K562 (cell line): ENCODE measurements around the gene ANKS1A. TPM values are rescaled to one million over a fixed set of nuclear protein-coding genes. Genes with fewer than 3 reads are reported as not detected.
A peak's percentile ranks its signal among the peaks of the same experiment; 100 is the strongest.

Experiments used
- ATAC-seq: fragments of 200-7000 bp; cut with Tn5 transposase; 3 replicates; pipeline ENCODE4 v1.9.1; 2020; ENCODE audit warnings: moderate library complexity
- BruUV-seq: library from RNA; stranded (reverse); fragments of 400-500 nt; replicated peaks from 2 replicates; lab custom pipeline; 2021; lab: Mats Ljungman, UMichigan
- CTCF ChIA-PET: fragments of 300-600 bp; formaldehyde crosslinking; extraction: SDS; loops from one replicate; lab custom pipeline; 2021; ENCODE audit warnings: low intra/inter-chr PET ratio; lab: Yijun Ruan, JAX
- POLR2A ChIA-PET: fragments of 300-600, 350-650 bp; sonication (Branson Sonifier 250); formaldehyde crosslinking; extraction: SDS; loops from one replicate; lab custom pipeline; 2021; ENCODE audit warnings: antibody characterized with exemption, inconsistent platforms; lab: Yijun Ruan, JAX
- DNase-seq, 4 experiments: peaks; one replicate each; pipeline versions ENCODE4 v3.0.0 to v3.0.0-alpha.2; 2011 to 2018; ENCODE audit warnings: low spot score in 3 of 4, mixed read lengths in 3 of 4; ENCODE audit errors: extremely low read depth in 1 of 4
- FAIRE-seq: peaks from 2 replicates; lab custom pipeline; 2011; peaks lifted over from hg19 to GRCh38; lab: Jason Lieb, UNC
- H2AFZ ChIP-seq: 2 replicates; pipeline ENCODE4 v1.6.0; 2011; ENCODE audit warnings: low read depth, low read length, control low read depth, inconsistent platforms
- H3K27ac ChIP-seq: fragments of 200-600 bp; 3 replicates; pipeline ENCODE4 v1.8.0; 2011; ENCODE audit warnings: low read depth, mild to moderate bottlenecking, control low read depth, inconsistent platforms, low read length, moderate library complexity, mixed read lengths; ENCODE audit errors: extremely low read depth
- H3K27me3 ChIP-seq, 2 experiments: fragments of 300-600 bp in 1 of 2; 2 replicates in 1 of 2; 3 replicates in 1 of 2; pipeline versions ENCODE4 v1.6.0 to v1.8.0; 2011; ENCODE audit warnings: inconsistent platforms in 2 of 2, low read length in 2 of 2, mild to moderate bottlenecking in 1 of 2, mixed read lengths in 1 of 2, moderate library complexity in 1 of 2; ENCODE audit not compliant: control insufficient read depth in 2 of 2, insufficient read depth in 2 of 2
- H3K36me3 ChIP-seq: fragments of 300-600 bp; 3 replicates; pipeline ENCODE4 v1.8.0; 2011; ENCODE audit warnings: mild to moderate bottlenecking, low read length, inconsistent platforms; ENCODE audit not compliant: control insufficient read depth, insufficient read depth
- H3K4me1 ChIP-seq, 2 experiments: fragments of 200-600 bp in 1 of 2; replicated peaks in 1 of 2; 2 replicates in 1 of 2; 3 replicates in 1 of 2; pipeline versions ENCODE4 v1.5.1 to v1.8.0; 2011; ENCODE audit warnings: inconsistent platforms in 2 of 2, low read length in 2 of 2, mild to moderate bottlenecking in 1 of 2, mixed read lengths in 1 of 2, moderate library complexity in 1 of 2; ENCODE audit not compliant: control insufficient read depth in 2 of 2, insufficient read depth in 2 of 2
- H3K4me2 ChIP-seq: 2 replicates; pipeline ENCODE4 v1.6.1; 2011; ENCODE audit warnings: low read length, control low read depth, inconsistent platforms, mixed read lengths; ENCODE audit not compliant: insufficient read depth
- H3K4me3 ChIP-seq: fragments of 200-600 bp; sonication (generic), shearing (Covaris generic); 2 replicates; pipeline ENCODE4 v1.5.1; 2016; ENCODE audit warnings: control low read depth, inconsistent platforms
- H3K79me2 ChIP-seq: fragments of 200-600 bp; 3 replicates; pipeline ENCODE4 v1.8.0; 2011; ENCODE audit warnings: low read length, inconsistent platforms; ENCODE audit not compliant: control insufficient read depth, insufficient read depth
- H3K9ac ChIP-seq, 2 experiments: 2 replicates each; pipeline versions ENCODE4 v1.6.0 to v1.6.1; 2011; ENCODE audit warnings: low read depth in 2 of 2, low read length in 2 of 2, control low read depth in 1 of 2, inconsistent platforms in 1 of 2, mild to moderate bottlenecking in 1 of 2, mixed read lengths in 1 of 2; ENCODE audit not compliant: insufficient read depth in 1 of 2
- H3K9me1 ChIP-seq: one replicate; pipeline ENCODE4 v1.6.0; 2011; ENCODE audit warnings: inconsistent platforms, mild to moderate bottlenecking, low read length, moderate library complexity; ENCODE audit not compliant: control insufficient read depth, insufficient read depth
- H3K9me3 ChIP-seq: replicated peaks from 2 replicates; pipeline ENCODE4 v1.5.1; 2011; ENCODE audit warnings: low read depth, low read length, inconsistent platforms; ENCODE audit not compliant: control insufficient read depth, insufficient read depth
- H4K20me1 ChIP-seq: replicated peaks from 2 replicates; pipeline ENCODE4 v1.6.1; 2011; ENCODE audit warnings: low read length, inconsistent platforms, mixed read lengths; ENCODE audit not compliant: control insufficient read depth, insufficient read depth
- ATF3 ChIP-seq, 2 experiments: fragments of 450-650 bp in 1 of 2; sonication (generic) in 1 of 2; formaldehyde crosslinking in 1 of 2; IDR thresholded peaks in 1 of 2; conservative IDR thresholded peaks in 1 of 2; 2 replicates each; pipeline versions ENCODE4 v1.6.1 to v1.8.1; 2016 to 2023; ENCODE audit warnings: mild to moderate bottlenecking in 2 of 2, moderate library complexity in 2 of 2, inconsistent platforms in 1 of 2, missing genetic modification reagents in 1 of 2
- BRD9 ChIP-seq: fragments of 450-650 bp; IDR thresholded peaks from 2 replicates; pipeline ENCODE4 v1.6.1; 2018; ENCODE audit warnings: low read depth; ENCODE audit not compliant: partially characterized antibody
- CEBPB ChIP-seq: fragments of 450-650 bp; IDR thresholded peaks from 2 replicates; pipeline ENCODE4 v1.6.1; 2016; ENCODE audit warnings: missing genetic modification characterization, missing compliant biosample characterization
- CEBPG ChIP-seq, 3 experiments: fragments of 200-800 bp in 1 of 3; sonication (Bioruptor generic) in 1 of 3; sonication (generic) in 1 of 3; formaldehyde crosslinking in 1 of 3; IDR thresholded peaks in 2 of 3; conservative IDR thresholded peaks in 1 of 3; 2 replicates each; pipeline versions ENCODE4 v1.6.1 to v1.8.0; 2016 to 2022; ENCODE audit warnings: missing compliant biosample characterization in 2 of 3, missing genetic modification characterization in 2 of 3, mild to moderate bottlenecking in 1 of 3, missing genetic modification reagents in 1 of 3
- CHD1 ChIP-seq: fragments of 200-600 bp; sonication (generic); IDR thresholded peaks from one replicate; pipeline ENCODE4 v1.6.1; 2012; ENCODE audit warnings: mild to moderate bottlenecking, moderate library complexity, low read length, inconsistent platforms
- IRF9 ChIP-seq: fragments of 450-650 bp; IDR thresholded peaks from 2 replicates; pipeline ENCODE4 v1.6.1; 2016; ENCODE audit warnings: missing biosample characterization, missing genetic modification characterization
- SMAD2 ChIP-seq: fragments of 150-350 bp; IDR thresholded peaks from 2 replicates; pipeline ENCODE4 v1.6.1; 2014; ENCODE audit warnings: low read depth, mild to moderate bottlenecking, low read length
- ZNF324 ChIP-seq: fragments of 250-450 bp; sonication (Bioruptor Pico); IDR thresholded peaks from 2 replicates; pipeline ENCODE4 v1.4.0; 2020; ENCODE audit warnings: mild to moderate bottlenecking
- WGBS: fragments of 100-300 bp; shearing (Covaris generic); methylation state at CpG from one replicate; pipeline ENCODE4 v1.1.6; 2016; ENCODE audit warnings: low coverage, mixed read lengths; ENCODE audit not compliant: insufficient coverage; ENCODE audit errors: missing lambda C conversion rate; 5-methylcytosine and 5-hydroxymethylcytosine counted together
- in situ Hi-C: fragments of 300-500 bp; cut with MboI; formaldehyde crosslinking; loops from 4 replicates; pipeline ENCODE4 v1.15.0; 2018; ENCODE audit warnings: inconsistent platforms, mixed read lengths
- intact Hi-C: fragments of 100-400 bp; cut with micrococcal nuclease; formaldehyde crosslinking; loops from 2 replicates; pipeline ENCODE4 v1.14.2; 2022
- polyA plus RNA-seq, 8 experiments: library from polyadenylated mRNA; depleted of rRNA in 4 of 8; stranded (reverse) in 5 of 8; unstranded in 3 of 8; fragments of >200 nt; fragmentation: Nextera tagmentation in 2 of 8; fragmentation: Illumina TruSeq in 1 of 8; extraction: Ambion mirVana in 2 of 8; extraction: Trizol in 1 of 8; gene quantifications; 2 replicates each; pipeline versions ENCODE4 v1.2.1 to v1.2.3, GENCODE V29; 2011 to 2014; ENCODE audit warnings: inconsistent platforms in 1 of 8, missing spikeins in 1 of 8
- total RNA-seq, 7 experiments: library from RNA; depleted of rRNA in 6 of 7; stranded (reverse); fragments of >200 nt in 6 of 7; fragmentation: Illumina TruSeq in 2 of 7; extraction: Trizol in 2 of 7; gene quantifications; 2 replicates each; pipeline versions ENCODE4 v1.2.1 to v1.2.3, GENCODE V29; 2011 to 2021; ENCODE audit warnings: low replicate concordance in 1 of 7
- TF ChIP-seq, protein P1 (sequence below), 2 experiments: fragments of 450-650 bp; conservative IDR thresholded peaks; 2 replicates each; pipeline ENCODE4 v1.6.1; 2017; ENCODE audit warnings: mild to moderate bottlenecking in 2 of 2, moderate library complexity in 2 of 2
- TF ChIP-seq, protein P2 (sequence below), 2 experiments: fragments of 450-650 bp; IDR thresholded peaks; 2 replicates each; pipeline ENCODE4 v1.6.1; 2016

Gene ANKS1A
- total and polyA plus RNA-seq, 9 of the 15 experiments (the other 6 are each of a cell fraction or from before 2014, with no cell fraction given), result 1.1 to 13.8 (median 5.3) TPM

DNA sequence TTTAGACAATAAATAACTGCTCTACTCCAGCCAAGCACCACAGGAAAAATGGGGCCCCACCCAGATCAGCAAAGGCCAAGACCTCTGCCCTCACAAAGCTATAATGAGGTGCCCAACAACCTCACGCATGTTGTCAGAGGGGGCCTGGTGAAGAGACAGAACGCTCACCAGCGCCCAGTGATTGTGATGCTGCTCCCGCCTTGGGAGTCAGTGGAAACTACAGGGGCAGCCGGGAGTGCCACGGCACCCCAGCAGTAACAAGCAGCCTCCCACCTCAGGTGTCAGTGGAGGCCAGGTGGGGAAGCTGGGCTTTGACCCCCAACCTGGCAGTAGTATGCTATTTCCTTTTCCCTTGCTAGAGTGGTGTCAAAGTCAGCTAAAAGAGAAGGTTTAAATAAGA, 204.7 kb downstream of the ANKS1A start (continued):
- TF ChIP-seq, protein P1, sequence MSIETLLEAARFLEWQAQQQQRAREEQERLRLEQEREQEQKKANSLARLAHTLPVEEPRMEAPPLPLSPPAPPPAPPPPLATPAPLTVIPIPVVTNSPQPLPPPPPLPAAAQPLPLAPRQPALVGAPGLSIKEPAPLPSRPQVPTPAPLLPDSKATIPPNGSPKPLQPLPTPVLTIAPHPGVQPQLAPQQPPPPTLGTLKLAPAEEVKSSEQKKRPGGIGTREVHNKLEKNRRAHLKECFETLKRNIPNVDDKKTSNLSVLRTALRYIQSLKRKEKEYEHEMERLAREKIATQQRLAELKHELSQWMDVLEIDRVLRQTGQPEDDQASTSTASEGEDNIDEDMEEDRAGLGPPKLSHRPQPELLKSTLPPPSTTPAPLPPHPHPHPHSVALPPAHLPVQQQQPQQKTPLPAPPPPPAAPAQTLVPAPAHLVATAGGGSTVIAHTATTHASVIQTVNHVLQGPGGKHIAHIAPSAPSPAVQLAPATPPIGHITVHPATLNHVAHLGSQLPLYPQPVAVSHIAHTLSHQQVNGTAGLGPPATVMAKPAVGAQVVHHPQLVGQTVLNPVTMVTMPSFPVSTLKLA (conservative IDR thresholded peaks at IDR 0.05), result no peak
- TF ChIP-seq SMAD2, result no peak

GRCh38 chr6:35094183-35094582, 205.1 kb downstream of the ANKS1A start:
- Histone ChIP-seq H3K4me3 (no peak overlapping the region), H2AFZ (no peak overlapping the region), H3K9ac (no peak overlapping the region), H3K27me3 (peaks cover 0 to 6% of the 10 kb centered on the region in 2 experiments; a peak in 1 of 5 replicates), H3K79me2 (no peaks in the 10 kb centered on the region), H3K4me2 (no peak overlapping the region), H3K9me3 (no peaks in the 10 kb centered on the region), H3K36me3 (no peaks in the 10 kb centered on the region), H4K20me1 (no peaks in the 10 kb centered on the region), H3K9me1 (no peaks in the 10 kb centered on the region), H3K4me1 (no peaks in the 10 kb centered on the region), H3K27ac (no peak overlapping the region)
- FAIRE-seq (no peak), ATAC-seq (no peak), DNase-seq (no peak)
- CTCF ChIA-PET, result no interaction called here
- in situ Hi-C loops (no loop called here), intact Hi-C loops (no loop called here)
- BruUV-seq, result no TSS peak
- no peak for TF ChIP-seq CHD1
- TF ChIP-seq CEBPB (tag), result peak; percentile 86
- no peak for TF ChIP-seq BRD9
- TF ChIP-seq IRF9, result 0 out of 2 replicates have a peak, but pooled peaks have one; percentile 17
- TF ChIP-seq ZNF324, result no peak
- TF ChIP-seq, protein P2, sequence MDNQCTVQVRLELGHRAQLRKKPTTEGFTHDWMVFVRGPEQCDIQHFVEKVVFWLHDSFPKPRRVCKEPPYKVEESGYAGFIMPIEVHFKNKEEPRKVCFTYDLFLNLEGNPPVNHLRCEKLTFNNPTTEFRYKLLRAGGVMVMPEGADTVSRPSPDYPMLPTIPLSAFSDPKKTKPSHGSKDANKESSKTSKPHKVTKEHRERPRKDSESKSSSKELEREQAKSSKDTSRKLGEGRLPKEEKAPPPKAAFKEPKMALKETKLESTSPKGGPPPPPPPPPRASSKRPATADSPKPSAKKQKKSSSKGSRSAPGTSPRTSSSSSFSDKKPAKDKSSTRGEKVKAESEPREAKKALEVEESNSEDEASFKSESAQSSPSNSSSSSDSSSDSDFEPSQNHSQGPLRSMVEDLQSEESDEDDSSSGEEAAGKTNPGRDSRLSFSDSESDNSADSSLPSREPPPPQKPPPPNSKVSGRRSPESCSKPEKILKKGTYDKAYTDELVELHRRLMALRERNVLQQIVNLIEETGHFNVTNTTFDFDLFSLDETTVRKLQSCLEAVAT (IDR thresholded peaks at IDR 0.05), result no peak
- no peak for TF ChIP-seq CEBPG (CRISPR knock-in tag; IDR thresholded peaks at IDR 0.05)
- peak; percentile 62 to 75; a peak in 3 of 4 replicates for TF ChIP-seq CEBPG (tag; conservative IDR thresholded peaks at IDR 0.05 in 1 of 2, IDR thresholded peaks at IDR 0.05 in 1 of 2)
- peak; percentile 66 for TF ChIP-seq ATF3 (IDR thresholded peaks at IDR 0.05)
- TF ChIP-seq ATF3 (CRISPR knock-in tag; conservative IDR thresholded peaks at IDR 0.05), result no peak
- WGBS, result 15% methylated on average over 4 of the region's 4 CpGs
- POLR2A ChIA-PET, result interaction anchor here (1.1 kb wide), 1 partner anchor 114 kb away, joined by 3 read pairs; no protein-coding TSS in a partner anchor
